ENCODE results near the gene STXBP2.

DNA sequence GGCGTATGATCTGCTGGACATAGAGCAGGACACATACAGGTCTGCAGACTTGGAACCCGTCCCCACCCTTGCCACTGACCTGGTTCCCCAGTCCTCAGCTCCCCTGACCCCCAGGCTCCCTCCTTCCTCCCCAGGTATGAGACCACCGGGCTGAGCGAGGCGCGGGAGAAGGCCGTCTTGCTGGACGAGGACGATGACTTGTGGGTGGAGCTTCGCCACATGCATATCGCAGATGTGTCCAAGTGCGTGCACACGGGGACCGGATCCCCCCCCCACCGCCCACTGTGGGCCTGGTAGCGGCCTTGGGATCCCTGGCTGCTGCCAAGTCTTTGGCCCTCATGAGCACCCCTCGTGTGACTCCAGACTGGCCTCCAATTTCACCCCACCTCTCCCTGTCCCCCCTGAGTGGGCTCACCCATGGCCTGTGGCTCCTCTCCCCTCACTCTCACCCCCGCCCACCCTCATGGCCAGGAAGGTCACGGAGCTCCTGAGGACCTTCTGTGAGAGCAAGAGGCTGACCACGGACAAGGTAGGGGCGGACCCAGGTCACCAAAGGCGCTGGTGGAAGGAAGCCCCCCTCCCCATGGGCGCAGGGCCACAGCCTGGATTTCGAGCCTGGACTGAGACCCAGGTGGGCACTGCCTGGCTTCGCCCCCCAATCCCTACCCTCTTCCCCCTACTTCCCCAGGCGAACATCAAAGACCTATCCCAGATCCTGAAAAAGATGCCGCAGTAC lies 5.6 kb downstream of the STXBP2 start:
- TF ChIP-seq, protein P1, sequence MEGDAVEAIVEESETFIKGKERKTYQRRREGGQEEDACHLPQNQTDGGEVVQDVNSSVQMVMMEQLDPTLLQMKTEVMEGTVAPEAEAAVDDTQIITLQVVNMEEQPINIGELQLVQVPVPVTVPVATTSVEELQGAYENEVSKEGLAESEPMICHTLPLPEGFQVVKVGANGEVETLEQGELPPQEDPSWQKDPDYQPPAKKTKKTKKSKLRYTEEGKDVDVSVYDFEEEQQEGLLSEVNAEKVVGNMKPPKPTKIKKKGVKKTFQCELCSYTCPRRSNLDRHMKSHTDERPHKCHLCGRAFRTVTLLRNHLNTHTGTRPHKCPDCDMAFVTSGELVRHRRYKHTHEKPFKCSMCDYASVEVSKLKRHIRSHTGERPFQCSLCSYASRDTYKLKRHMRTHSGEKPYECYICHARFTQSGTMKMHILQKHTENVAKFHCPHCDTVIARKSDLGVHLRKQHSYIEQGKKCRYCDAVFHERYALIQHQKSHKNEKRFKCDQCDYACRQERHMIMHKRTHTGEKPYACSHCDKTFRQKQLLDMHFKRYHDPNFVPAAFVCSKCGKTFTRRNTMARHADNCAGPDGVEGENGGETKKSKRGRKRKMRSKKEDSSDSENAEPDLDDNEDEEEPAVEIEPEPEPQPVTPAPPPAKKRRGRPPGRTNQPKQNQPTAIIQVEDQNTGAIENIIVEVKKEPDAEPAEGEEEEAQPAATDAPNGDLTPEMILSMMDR (IDR thresholded peaks at IDR 0.05 in 8 of 11, conservative IDR thresholded peaks at IDR 0.05 in 3 of 11), result no peak
- no peak for TF ChIP-seq POLR2A (IDR thresholded peaks at IDR 0.05)
